ENCODE data around the gene DEFB127.
"Not testable (repeated sequence)": the region's sequence is repeated elsewhere in the genome, so short reads cannot be mapped to it uniquely, and the experiment has no call there.

Gene DEFB127

GRCh38 chr20:189611-190010, 32.4 kb downstream of the DEFB127 start, which contains the start of gene DEFB128:
DEFB128 (minus strand) TSS chr20:189711; CDS start chr20:189623, 88 bp downstream.
- Histone ChIP-seq H3K79me2 (ENCODE audit: low read length) (no peaks in the 10 kb centered on the region), H3K4me1 (ENCODE audit: low read length) (no peaks in the 10 kb centered on the region), H3K4me2 (ENCODE audit: low read length) (no peak within 1 kb of the TSS), H3K9me3 (ENCODE audit: insufficient read depth, low read length) (peaks cover 4% of the 10 kb centered on the region; the same call in 1 of the 2 replicates), H3K4me3 (ENCODE audit: low read length) (no peak within 1 kb of the TSS), H2AFZ (ENCODE audit: low read depth, low read length) (no peak within 1 kb of the TSS), H4K20me1 (ENCODE audit: insufficient read depth, low read length) (no peaks in the 10 kb centered on the region), H3K36me3 (replicated peaks; ENCODE audit: low read depth, low read length) (no peaks in the 10 kb centered on the region), H3K27ac (ENCODE audit: low read length) (no peak within 1 kb of the TSS), H3K27me3 (ENCODE audit: low read depth, low read length) (peaks cover 39% of the 10 kb centered on the region), H3K9ac (ENCODE audit: low read length) (no peak within 1 kb of the TSS)
- TF ChIP-seq EZH2phosphoT487 (IDR thresholded peaks at IDR 0.05; ENCODE audit: low read depth), result no peak
- no peak for TF ChIP-seq CTCF (IDR thresholded peaks at IDR 0.05; ENCODE audit: low read depth, low read length)

- Histone ChIP-seq H3K79me2 (ENCODE audit: low read length) (no peaks in the 10 kb centered on the region), H3K27ac (ENCODE audit: low read length) (no peak overlapping the region), H3K9ac (ENCODE audit: low read length) (no peak overlapping the region), H3K9me3 (ENCODE audit: insufficient read depth, low read length) (no peaks in the 10 kb centered on the region), H3K4me3 (ENCODE audit: low read length) (no peak overlapping the region), H4K20me1 (ENCODE audit: insufficient read depth, low read length) (no peaks in the 10 kb centered on the region), H3K27me3 (ENCODE audit: low read depth, low read length) (peaks cover 17% of the 10 kb centered on the region), H3K4me1 (ENCODE audit: low read length) (no peaks in the 10 kb centered on the region), H2AFZ (ENCODE audit: low read depth, low read length) (no peak overlapping the region), H3K4me2 (ENCODE audit: low read length) (no peak overlapping the region), H3K36me3 (replicated peaks; ENCODE audit: low read depth, low read length) (no peaks in the 10 kb centered on the region)
- TF ChIP-seq CTCF (IDR thresholded peaks at IDR 0.05; ENCODE audit: low read depth, low read length), result no peak
- TF ChIP-seq EZH2phosphoT487 (IDR thresholded peaks at IDR 0.05; ENCODE audit: low read depth), result no peak
Observed at GRCh38 chr20:198225-198624, 41.0 kb downstream of the DEFB127 start.

- no peak overlapping the region for H3K4me3 ChIP-seq (ENCODE audit: low read length)
- no peak overlapping the region for H2AFZ ChIP-seq (ENCODE audit: low read depth, low read length)
- H3K79me2 ChIP-seq (ENCODE audit: low read length), result no peaks in the 10 kb centered on the region
- no peak for TF ChIP-seq CTCF (IDR thresholded peaks at IDR 0.05; ENCODE audit: low read depth, low read length)
- H3K27me3 ChIP-seq (ENCODE audit: low read depth, low read length), result peaks cover 21% of the 10 kb centered on the region
- H4K20me1 ChIP-seq (ENCODE audit: insufficient read depth, low read length), result no peaks in the 10 kb centered on the region
- H3K27ac ChIP-seq (ENCODE audit: low read length), result no peak overlapping the region
- H3K9ac ChIP-seq (ENCODE audit: low read length), result no peak overlapping the region
- no peaks in the 10 kb centered on the region for H3K9me3 ChIP-seq (ENCODE audit: insufficient read depth, low read length)
- no peak overlapping the region for H3K4me2 ChIP-seq (ENCODE audit: low read length)
- H3K36me3 ChIP-seq (replicated peaks; ENCODE audit: low read depth, low read length), result no peaks in the 10 kb centered on the region
- no peaks in the 10 kb centered on the region for H3K4me1 ChIP-seq (ENCODE audit: low read length)
Observed at GRCh38 chr20:199996-200395, 42.7 kb downstream of the DEFB127 start.

GRCh38 chr20:203630-204029, 46.4 kb downstream of the DEFB127 start:
- not testable (repeated sequence) for H3K79me2 ChIP-seq (ENCODE audit: low read length); H2AFZ ChIP-seq (ENCODE audit: low read depth, low read length); H3K9me3 ChIP-seq (ENCODE audit: insufficient read depth, low read length); H3K36me3 ChIP-seq (replicated peaks; ENCODE audit: low read depth, low read length); H3K4me3 ChIP-seq (ENCODE audit: low read length); H4K20me1 ChIP-seq (ENCODE audit: insufficient read depth, low read length); H3K27ac ChIP-seq (ENCODE audit: low read length); H3K4me1 ChIP-seq (ENCODE audit: low read length); H3K4me2 ChIP-seq (ENCODE audit: low read length); H3K9ac ChIP-seq (ENCODE audit: low read length)
- H3K27me3 ChIP-seq (ENCODE audit: low read depth, low read length), result peaks cover 25% of the 10 kb centered on the region
